ENCODE results near the gene TTLL3.
"Not testable (repeated sequence)": the region's sequence is repeated elsewhere in the genome, so short reads cannot be mapped to it uniquely, and the experiment has no call there.

TTLL3 gene

GRCh38 chr3:9838856-9839255 lies 28.8 kb downstream of the TTLL3 start:
- no peak for DNase-seq

- no peak for DNase-seq
Measured at GRCh38 chr3:9841015-9841414, 31.0 kb downstream of the TTLL3 start.

GRCh38 chr3:9843715-9844438 lies 33.8 kb downstream of the TTLL3 start, which contains the start of gene RPUSD3:
Gene RPUSD3 (minus strand): TSS chr3:9844008. CDS start chr3:9843990, 18 bp downstream.
- DNase-seq = peak; percentile 88 to 96 (median 94)

GRCh38 chr3:9846231-9846630 lies 36.2 kb downstream of the TTLL3 start:
- DNase-seq = no peak

GRCh38 chr3:9846931-9847488 lies 36.9 kb downstream of the TTLL3 start:
- no peak for DNase-seq

- DNase-seq = not testable (repeated sequence)
Measured at GRCh38 chr3:9847870-9848269, 37.8 kb downstream of the TTLL3 start.

GRCh38 chr3:9848860-9849259 lies 38.8 kb downstream of the TTLL3 start:
- peak in 3 of 6 experiments; percentile 6 to 47 (median 31) for DNase-seq

- not testable (repeated sequence) for DNase-seq
Measured at GRCh38 chr3:9851383-9851782, 41.3 kb downstream of the TTLL3 start.

- not testable (repeated sequence) for DNase-seq
Measured at GRCh38 chr3:9851926-9852325, 41.9 kb downstream of the TTLL3 start.

GRCh38 chr3:9852528-9852927 lies 42.5 kb downstream of the TTLL3 start:
- DNase-seq = no peak

GRCh38 chr3:9854291-9854940 lies 44.4 kb downstream of the TTLL3 start:
- not testable (repeated sequence) for DNase-seq

- no peak for DNase-seq
Measured at GRCh38 chr3:9855594-9855993, 45.5 kb downstream of the TTLL3 start.

GRCh38 chr3:9859530-9860025 lies 49.5 kb downstream of the TTLL3 start:
- DNase-seq = no peak

- no peak for DNase-seq
Measured at GRCh38 chr3:9861201-9861600, 51.1 kb downstream of the TTLL3 start.

GRCh38 chr3:9861626-9862130 lies 51.6 kb downstream of the TTLL3 start:
- DNase-seq = no peak

GRCh38 chr3:9862391-9863057 lies 52.5 kb downstream of the TTLL3 start:
- DNase-seq = peak in 2 of 6 experiments; percentile 2 to 7

GRCh38 chr3:9863058-9863772 lies 53.2 kb downstream of the TTLL3 start:
- DNase-seq = no peak

- no peak for DNase-seq
Measured at GRCh38 chr3:9864200-9864927, 54.3 kb downstream of the TTLL3 start.

- not testable (repeated sequence) for DNase-seq
Measured at GRCh38 chr3:9865125-9865637, 55.1 kb downstream of the TTLL3 start.

- DNase-seq = no peak
Measured at GRCh38 chr3:9866639-9867038, 56.6 kb downstream of the TTLL3 start.

- DNase-seq = no peak
Measured at GRCh38 chr3:9867106-9867505, 57.0 kb downstream of the TTLL3 start.

Data from stimulated activated naive CD4-positive, alpha-beta T cell (primary cell).